Activated CD8-positive, alpha-beta memory T cell treated with anti-CD3 and anti-CD28 coated beads for 1 hour (primary cell): ENCODE measurements around the gene BDKRB1.

ENCODE experiments used
- DNase-seq, 2 donors: peaks; one replicate each; pipeline ENCODE4 v3.0.0-alpha.2; 2020; ENCODE audit warnings: low read depth in 1 of 2; ENCODE audit errors: extremely low read depth in 1 of 2

Gene BDKRB1

GRCh38 chr14:96260341-96260821, 4.4 kb downstream of the BDKRB1 start:
- no peak for DNase-seq

- no peak for DNase-seq
Observed at GRCh38 chr14:96261053-96261452, 5.0 kb downstream of the BDKRB1 start.

GRCh38 chr14:96261772-96262655, 6.0 kb downstream of the BDKRB1 start:
- DNase-seq = no peak

DNA sequence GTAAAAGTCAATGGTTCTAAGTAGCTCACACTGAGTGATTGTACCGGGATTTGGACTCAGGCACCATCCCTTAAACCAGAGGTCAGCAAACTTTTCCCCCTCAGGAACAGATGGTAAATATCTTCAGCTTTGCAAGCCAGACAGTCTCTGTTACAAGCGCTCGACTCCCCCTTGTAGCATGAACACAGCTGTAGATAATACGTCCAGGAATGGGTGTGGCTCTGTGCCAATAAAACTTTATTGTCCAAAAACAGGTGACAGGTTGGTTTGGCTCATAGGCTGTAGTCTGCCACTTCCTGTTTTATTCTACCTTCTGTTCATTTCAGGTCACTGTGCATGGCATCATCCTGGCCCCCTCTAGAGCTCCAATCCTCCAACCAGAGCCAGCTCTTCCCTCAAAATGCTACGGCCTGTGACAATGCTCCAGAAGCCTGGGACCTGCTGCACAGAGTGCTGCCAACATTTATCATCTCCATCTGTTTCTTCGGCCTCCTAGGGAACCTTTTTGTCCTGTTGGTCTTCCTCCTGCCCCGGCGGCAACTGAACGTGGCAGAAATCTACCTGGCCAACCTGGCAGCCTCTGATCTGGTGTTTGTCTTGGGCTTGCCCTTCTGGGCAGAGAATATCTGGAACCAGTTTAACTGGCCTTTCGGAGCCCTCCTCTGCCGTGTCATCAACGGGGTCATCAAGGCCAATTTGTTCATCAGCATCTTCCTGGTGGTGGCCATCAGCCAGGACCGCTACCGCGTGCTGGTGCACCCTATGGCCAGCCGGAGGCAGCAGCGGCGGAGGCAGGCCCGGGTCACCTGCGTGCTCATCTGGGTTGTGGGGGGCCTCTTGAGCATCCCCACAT, 7.6 kb downstream of the BDKRB1 start:
- DNase-seq = no peak

- no peak for DNase-seq
Observed at GRCh38 chr14:96264200-96264553, 8.2 kb downstream of the BDKRB1 start.

DNA sequence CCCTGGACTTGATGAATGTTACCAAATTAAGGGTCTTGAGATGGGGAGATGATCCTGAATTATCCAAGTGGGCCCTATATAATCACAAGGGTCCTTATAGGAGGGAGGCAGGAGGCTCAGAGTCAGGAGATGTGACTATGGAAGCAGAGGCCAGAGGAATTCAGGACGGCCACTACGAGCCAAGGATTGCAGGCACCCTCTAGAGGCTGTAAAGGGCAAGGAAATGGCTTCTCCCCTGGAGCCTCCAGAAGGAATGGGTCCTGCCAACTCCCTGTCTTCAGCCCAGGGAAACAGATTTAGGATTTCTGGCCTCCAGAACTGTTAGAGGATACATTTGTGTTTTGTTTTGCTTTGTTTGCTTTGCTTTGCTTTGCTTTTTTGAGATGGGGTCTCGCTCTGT, 8.8 kb downstream of the BDKRB1 start:
- no peak for DNase-seq

DNA sequence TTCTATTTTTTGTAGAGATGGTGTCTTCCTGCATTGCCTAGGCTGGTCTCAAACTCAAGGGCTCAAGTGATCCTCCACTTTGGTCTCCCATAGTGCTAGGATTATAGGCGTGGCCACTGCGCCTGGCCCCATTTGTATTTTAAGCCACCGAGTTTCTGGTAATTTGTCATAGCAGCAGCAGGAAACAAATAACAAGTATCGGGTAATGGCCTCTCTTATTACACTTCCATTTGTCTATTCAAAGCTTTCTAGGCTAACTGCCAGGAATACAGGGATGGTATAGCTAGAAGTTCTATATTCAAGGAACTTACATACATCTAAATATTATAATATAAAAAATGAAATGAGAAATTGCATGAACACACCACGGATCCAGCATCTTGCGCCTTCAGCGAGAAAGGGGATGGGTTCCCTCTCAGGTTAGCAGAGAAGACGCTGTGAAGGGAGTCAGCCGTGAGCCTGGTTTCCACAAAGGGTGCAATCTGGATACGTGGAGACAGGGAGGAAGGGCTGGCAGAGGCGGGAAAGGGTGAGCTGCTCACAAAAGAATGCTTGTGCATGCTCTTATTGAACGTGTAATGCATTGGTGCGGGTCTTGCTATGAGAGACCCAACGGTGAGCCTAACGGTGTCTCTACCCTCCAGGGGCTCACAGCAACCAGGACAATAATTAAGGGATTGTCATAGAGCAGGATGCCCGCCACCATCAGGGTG, 9.5 kb downstream of the BDKRB1 start:
- no peak for DNase-seq

GRCh38 chr14:96267336-96267735, 11.3 kb downstream of the BDKRB1 start:
- no peak for DNase-seq

- no peak for DNase-seq
Observed at GRCh38 chr14:96267916-96268315, 11.9 kb downstream of the BDKRB1 start.

GRCh38 chr14:96268431-96269358, 12.7 kb downstream of the BDKRB1 start:
- DNase-seq = no peak

DNA sequence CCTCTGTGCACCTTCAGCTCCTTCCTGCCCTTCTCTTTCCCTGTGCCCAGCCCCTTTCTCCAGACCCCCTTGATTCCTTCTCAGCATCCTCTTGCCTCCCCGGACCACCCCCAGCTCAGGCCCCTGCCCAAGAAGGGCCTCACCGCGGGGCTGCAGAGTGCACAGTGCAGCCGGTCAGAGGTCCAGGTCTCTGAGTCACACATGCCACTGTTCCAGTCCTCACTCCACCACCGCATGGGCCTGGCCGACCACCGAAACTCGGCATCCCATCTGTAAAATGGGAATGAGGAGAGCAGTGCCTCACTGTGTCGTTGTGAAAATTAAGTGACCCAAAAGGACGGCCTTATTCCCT, 13.3 kb downstream of the BDKRB1 start:
- DNase-seq = no peak

GRCh38 chr14:96270565-96271420, 14.8 kb downstream of the BDKRB1 start:
- DNase-seq = no peak

GRCh38 chr14:96271421-96271762, 15.4 kb downstream of the BDKRB1 start:
- no peak for DNase-seq

DNA sequence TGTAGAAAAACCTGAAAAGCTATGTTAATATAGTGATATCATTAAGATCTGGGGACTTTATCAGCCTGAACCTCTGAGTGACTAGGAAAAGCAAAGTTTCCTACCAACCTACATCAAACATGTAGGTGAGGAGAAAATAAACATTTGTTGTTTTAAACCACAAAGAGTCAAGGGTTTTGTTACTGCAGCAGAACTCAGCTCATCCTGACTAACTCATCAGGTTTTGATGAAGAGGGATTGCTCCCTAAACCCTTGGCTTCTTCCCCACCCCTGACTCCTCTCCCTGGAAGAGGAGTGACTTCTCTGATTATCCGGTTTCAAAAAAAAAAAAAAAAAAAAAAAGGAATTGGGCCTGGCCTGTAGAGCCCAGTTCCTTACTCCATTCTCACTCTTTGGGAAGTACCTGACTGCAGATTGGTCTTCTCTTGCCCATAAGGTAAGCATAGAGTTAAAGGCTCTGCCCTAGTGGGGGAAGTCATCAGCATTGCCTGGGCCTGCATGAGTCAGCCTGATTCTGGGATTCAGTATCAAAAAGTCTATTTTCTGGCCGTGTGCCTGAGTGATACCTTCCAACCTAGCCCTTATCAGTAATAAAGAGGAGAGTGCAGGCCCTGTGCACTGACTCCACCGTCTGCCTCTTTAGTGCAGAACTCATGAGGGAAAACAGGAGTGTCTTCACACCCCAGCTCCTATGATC, 16.9 kb downstream of the BDKRB1 start:
- no peak for DNase-seq

GRCh38 chr14:96273629-96274028, 17.6 kb downstream of the BDKRB1 start:
- no peak for DNase-seq

GRCh38 chr14:96274122-96274521, 18.1 kb downstream of the BDKRB1 start:
- no peak for DNase-seq

- DNase-seq = no peak
Observed at GRCh38 chr14:96274543-96274942, 18.5 kb downstream of the BDKRB1 start.

DNA sequence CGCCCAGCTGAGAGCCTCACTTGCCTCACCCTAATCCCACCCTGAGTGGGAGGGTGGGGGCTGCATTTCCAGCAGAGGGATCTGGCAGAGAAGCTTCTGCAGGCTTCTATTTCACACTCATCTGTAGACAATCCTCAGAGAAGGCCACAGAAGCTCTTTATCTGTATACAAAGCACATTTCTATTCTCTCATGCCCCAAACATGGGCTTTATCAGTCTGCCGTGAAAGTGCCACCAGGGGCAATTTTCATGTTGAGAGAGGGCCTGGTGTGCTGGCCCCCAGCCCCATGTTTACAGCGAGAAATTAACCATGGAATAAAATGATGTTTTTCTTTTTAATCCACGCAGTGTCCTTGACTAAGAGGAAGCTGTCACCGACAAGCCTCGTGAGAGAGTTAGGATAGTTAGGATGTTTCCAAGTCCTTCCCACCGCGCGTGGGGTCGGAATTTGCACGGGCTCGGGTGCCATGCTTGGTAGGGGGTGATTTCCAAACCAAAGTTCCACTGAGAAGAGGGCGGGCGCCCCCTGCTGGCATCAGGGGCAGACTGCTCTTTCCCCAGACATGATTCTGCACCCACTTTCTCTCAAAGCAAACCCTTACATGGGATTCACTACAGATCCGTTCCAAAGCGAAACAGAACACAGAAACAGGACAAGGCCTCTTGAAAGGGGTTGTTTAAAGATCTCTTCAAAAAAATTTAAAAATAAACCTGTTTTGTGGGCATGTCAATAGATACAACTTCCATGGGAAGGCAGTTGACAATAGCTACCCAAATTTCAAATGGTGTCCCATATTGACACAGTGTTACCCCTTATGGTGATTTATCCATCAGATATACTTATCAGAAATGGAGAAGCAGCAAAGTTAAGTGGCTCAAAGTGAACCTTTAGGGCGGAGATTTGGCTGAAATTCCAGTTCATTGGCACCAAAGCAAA, 19.4 kb downstream of the BDKRB1 start:
- DNase-seq = peak; percentile 15 to 61
